HUDEP-2 (cell line): ENCODE measurements around the gene ZNHIT6.

Experiments
- DNase-seq, 76 experiments: peaks; one replicate each; lab custom pipeline; 2025; ENCODE audit not compliant: unreplicated experiment in 76 of 76; lab: John Stamatoyannopoulos, UW

ZNHIT6 gene

DNA sequence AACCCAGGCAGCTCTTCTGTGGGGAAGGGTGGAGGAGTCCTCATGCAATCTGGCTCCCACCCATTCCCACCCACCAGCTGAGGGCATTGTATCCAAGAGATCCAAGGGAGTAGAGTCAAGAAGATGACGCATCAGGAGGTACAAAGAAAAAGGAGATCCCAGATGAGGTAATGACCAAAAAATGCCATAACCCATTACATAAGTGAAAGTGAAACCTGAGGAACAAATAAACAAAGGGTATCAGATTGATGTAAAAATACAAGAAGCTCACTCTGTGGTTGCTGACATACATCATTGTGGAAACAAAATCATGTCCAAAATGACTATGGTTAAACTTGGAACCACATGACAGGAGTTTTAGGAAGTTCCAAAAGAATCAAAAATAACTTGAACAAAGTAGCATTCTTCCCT is 85.2 kb downstream of the ZNHIT6 start:
- DNase-seq, result no peak

- no peak for DNase-seq
These were observed 86.8 kb downstream of the ZNHIT6 start for GRCh38 chr1:85621430-85621829.

- no peak for DNase-seq
These were observed 90.6 kb downstream of the ZNHIT6 start for GRCh38 chr1:85617633-85618100.

- no peak for DNase-seq
These were observed 91.5 kb downstream of the ZNHIT6 start for GRCh38 chr1:85616736-85617135.

- no peak for DNase-seq
These were observed 91.9 kb downstream of the ZNHIT6 start for GRCh38 chr1:85616364-85616705.

- no peak for DNase-seq
These were observed 92.5 kb downstream of the ZNHIT6 start for GRCh38 chr1:85615586-85616363.

DNA sequence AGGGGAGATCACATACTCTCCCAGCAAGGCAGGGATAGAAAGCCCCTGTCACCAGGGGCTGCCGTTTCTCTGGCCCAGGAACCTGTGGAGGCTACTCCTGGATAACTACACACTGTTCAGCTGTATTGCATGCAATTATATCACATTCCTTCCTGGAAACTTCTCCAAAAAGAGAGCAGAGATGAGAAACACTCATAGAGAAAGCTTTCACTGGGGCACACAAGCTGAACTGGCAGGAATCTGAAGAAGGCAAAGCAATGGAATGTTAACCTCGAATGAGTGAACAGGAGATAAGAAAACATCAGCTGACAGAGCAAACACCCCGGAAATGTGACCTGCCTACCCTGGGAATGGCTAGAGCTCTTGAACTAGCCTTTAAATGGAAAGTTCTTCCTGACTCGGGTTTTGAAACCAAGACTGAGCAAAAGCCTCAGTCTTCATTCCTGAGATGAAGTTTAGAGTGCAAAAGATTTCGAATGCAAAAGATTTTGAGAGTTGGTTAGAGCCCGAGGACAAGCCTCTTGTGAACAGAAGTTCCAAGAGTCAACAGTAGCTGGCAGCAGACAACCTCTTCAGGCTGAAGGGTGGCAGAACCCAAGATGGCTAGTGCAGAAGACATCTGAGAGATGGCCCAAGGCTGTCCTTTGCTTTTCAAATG is 95.4 kb downstream of the ZNHIT6 start:
- DNase-seq, result peak in 49 of 76 experiments; percentile 2 to 65 (median 19)

GRCh38 chr1:85611856-85612255 is 96.4 kb downstream of the ZNHIT6 start:
- DNase-seq, result no peak

- DNase-seq, result no peak
These were observed 96.8 kb downstream of the ZNHIT6 start for GRCh38 chr1:85611425-85611824.

- no peak for DNase-seq
These were observed 98.3 kb downstream of the ZNHIT6 start for GRCh38 chr1:85609976-85610375.

- no peak for DNase-seq
These were observed 99.4 kb downstream of the ZNHIT6 start for GRCh38 chr1:85608851-85609250.

DNA sequence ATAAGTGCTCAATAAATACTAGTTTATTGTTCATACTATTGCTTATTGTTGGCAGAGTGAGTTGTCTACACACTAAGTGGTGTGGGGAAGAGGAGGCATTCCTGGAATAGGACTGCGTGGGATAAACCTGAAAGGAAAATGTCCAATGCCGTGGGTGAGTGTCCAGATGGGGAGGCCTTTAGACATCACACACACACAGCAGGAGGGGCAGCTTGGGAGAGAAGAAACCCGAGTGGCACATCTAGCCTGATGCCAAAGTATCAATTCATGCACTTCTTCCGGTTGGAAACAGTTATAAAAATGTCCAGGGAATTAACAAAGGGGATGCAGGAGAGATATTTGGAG is 100.3 kb downstream of the ZNHIT6 start:
- no peak for DNase-seq

DNA sequence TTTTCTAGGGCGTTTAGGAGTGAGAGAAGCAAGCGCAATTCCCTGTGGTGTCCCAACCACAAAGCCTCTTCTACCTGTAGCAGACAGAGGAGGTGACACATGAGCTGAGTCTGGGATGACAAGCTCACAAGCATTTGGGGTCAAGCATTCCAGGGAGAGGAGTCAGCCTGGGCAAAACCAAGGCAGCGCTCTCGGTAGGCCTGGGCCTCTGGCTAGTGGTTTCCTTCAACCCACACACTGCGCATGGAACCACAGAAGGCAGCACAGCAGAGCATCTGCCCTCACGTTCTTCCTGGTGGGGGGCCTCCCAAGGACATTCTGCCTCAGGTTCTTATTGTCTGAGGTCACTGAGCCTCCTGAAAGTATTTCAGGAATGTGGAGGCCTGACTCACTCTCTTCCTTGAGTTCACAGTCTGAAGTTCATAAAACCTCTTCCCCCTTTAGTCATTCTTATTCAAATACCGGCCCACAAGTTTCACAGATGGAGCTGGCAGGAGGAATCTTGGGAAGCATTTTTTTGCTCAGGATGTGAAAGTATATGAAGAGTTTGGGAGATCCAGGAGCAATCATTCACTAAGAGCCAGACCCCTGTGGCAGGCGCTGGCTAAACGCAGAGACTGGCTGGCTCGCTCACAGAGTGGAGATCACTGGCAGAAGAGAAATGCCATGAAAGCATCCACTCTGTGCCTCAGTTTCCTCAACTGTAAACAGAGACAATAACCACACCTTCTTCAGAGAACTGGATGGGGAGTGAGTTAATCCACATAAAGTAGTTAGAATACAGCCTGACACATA is 100.9 kb downstream of the ZNHIT6 start:
- no peak for DNase-seq

DNA sequence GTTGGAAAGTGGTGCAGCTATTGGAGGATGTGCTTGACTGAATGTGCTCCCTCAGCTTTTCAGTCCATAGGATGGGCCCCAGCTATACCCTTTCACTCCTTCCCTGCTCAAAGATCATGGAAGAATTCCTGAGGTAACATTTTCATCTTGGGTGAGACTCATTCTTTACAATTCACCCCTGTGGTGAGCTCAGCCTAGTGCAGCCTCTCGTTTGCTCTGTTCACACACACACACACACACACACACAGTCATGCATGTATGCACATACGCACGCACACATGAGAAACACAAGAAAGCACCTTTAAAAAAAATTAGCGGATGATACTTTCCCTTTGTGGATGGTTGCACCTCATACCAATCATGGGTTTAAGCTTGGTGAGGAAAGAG is 101.8 kb downstream of the ZNHIT6 start:
- no peak for DNase-seq

DNA sequence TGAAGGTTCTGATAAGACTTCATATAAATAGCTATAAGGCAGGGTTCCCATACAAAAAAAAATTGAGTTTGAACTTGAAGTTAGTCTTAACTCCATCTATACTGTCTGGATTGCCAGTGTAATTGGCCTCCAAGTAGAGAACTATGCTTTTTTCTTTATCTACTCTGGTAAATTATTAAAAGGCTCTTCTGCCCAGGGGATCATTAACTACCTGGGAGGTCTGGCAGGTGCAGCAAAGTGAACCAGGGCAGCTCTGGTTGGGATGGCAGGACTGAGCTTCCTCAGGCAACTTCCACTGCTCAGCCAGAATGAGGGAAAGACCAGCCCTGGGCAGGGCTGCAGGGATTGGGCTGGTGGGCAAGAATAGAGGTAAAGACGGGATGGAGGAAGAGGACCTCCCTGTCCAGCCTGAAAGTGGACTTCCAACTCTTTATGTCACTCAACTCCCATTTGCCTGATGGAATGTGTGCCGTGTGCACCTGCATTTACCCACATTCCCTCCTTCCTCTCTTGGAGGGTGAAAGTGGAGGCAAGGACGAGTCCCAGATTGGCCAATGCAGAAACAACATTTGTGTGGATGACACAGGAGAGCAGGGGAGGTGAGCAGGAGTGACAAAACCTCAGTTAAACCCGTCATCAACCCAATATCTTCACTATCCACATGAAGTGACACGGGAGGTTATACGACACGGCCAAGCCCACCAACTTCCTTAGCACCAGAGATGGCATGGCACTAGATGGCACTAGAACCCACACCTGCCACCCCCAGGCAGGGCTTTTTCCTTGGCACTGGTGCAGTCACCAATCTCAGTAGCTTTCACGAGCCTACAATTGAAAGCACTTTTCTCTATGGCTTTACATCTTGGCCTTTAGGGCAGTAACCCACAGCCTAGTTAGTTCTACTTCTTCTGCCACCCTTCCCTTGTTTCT is 102.5 kb downstream of the ZNHIT6 start:
- DNase-seq, result peak in 7 of 76 experiments; percentile 1 to 27 (median 5)

GRCh38 chr1:85604298-85604997 is 103.8 kb downstream of the ZNHIT6 start:
- no peak for DNase-seq

DNA sequence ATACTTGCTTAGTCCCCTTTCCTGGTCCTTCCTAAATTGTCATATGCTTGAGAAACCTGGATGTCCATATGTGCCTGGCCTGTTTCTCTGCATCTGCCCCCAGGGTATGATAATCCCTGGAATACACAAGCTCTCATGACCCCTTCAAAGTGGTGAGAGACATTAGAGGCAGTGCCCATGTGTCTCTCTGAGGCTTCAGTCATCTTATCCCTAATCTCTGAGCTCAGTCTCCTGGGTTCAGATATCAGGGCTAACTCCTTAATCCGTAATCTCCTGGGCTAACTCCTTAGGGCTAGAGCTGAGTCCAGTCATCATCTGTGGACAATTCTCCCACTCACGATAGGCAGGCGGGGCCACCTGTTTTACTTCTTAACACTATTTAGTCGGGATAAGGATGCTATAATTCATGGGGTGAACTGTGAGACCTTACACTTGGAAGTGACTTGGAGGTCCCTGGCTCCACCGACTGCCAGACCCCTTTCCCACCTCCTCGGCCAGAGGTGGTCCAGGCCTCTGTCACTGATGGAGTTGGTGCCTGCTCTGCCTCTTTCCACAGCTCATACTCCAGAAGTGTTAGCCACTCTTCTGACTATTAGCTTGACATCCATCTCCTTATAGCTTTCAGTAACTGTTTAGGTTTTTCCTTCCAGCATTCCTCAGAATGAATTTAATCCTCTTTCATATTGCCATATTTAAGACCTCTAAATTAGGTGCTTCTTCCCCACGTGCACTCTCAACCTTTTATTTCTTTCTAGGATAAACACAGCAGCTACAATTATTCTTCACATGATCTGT is 105.0 kb downstream of the ZNHIT6 start:
- no peak for DNase-seq

- no peak for DNase-seq
These were observed 105.7 kb downstream of the ZNHIT6 start for GRCh38 chr1:85602571-85602970.

- no peak for DNase-seq
These were observed 106.3 kb downstream of the ZNHIT6 start for GRCh38 chr1:85601901-85602300.
